HepG2 (cell line): Measurements from ENCODE around the gene AGTRAP. TPM values are rescaled to one million over a fixed set of nuclear protein-coding genes. Genes with fewer than 3 reads are reported as not detected.

Experiments used
- ATAC-seq: fragments of 200-7000 bp; cut with Tn5 transposase; 3 replicates; pipeline ENCODE4 v1.9.1; 2020; ENCODE audit warnings: mild to moderate bottlenecking, moderate library complexity
- BruUV-seq: library from RNA; stranded (reverse); fragments of 400-500 nt; replicated peaks from 2 replicates; lab custom pipeline; 2021; lab: Mats Ljungman, UMichigan
- CTCF ChIA-PET: fragments of 300-600 bp; formaldehyde crosslinking; extraction: SDS; loops from one replicate; lab custom pipeline; 2021; ENCODE audit warnings: low total read pairs, inconsistent platforms, low intra/inter-chr PET ratio; lab: Yijun Ruan, JAX
- POLR2A ChIA-PET: fragments of 350-600 bp; sonication (Branson Sonifier 250); formaldehyde crosslinking; loops from one replicate; lab custom pipeline; 2020; ENCODE audit warnings: antibody characterized with exemption, inconsistent platforms; lab: Yijun Ruan, JAX
- DNase-seq: peaks from one replicate; pipeline ENCODE4 v3.0.0-alpha.2; 2015; ENCODE audit warnings: low spot score
- FAIRE-seq: peaks from 3 replicates; lab custom pipeline; 2011; peaks lifted over from hg19 to GRCh38; lab: Jason Lieb, UNC
- H2AFZ ChIP-seq: one replicate; pipeline ENCODE4 v1.6.1; 2011; ENCODE audit warnings: low read length, inconsistent platforms
- H3K27ac ChIP-seq: fragments of 300-600 bp; 3 replicates; pipeline ENCODE4 v1.8.0; 2011; ENCODE audit warnings: mixed run types, mild to moderate bottlenecking, mixed read lengths, low read length, inconsistent platforms; ENCODE audit not compliant: insufficient read depth; ENCODE audit errors: extremely low read length
- H3K27me3 ChIP-seq, 2 experiments: fragments of 200-600 bp in 1 of 2; 2 replicates in 1 of 2; 3 replicates in 1 of 2; pipeline versions ENCODE4 v1.6.0 to v1.8.0; 2011; ENCODE audit warnings: low read length in 2 of 2, mild to moderate bottlenecking in 2 of 2, moderate library complexity in 2 of 2, inconsistent platforms in 1 of 2; ENCODE audit not compliant: insufficient read depth in 2 of 2, control insufficient read depth in 1 of 2
- H3K36me3 ChIP-seq, 2 experiments: fragments of 200-600 bp in 1 of 2; replicated peaks in 1 of 2; 2 replicates in 1 of 2; 3 replicates in 1 of 2; pipeline versions ENCODE4 v1.5.1 to v1.8.0; 2011; ENCODE audit warnings: low read length in 2 of 2, inconsistent platforms in 1 of 2; ENCODE audit not compliant: insufficient read depth in 2 of 2, control insufficient read depth in 1 of 2
- H3K4me1 ChIP-seq: 2 replicates; pipeline ENCODE4 v1.5.1; 2012; ENCODE audit warnings: low read length, inconsistent platforms; ENCODE audit not compliant: insufficient read depth
- H3K4me2 ChIP-seq: 2 replicates; pipeline ENCODE4 v1.6.0; 2011; ENCODE audit warnings: low read depth, low read length, inconsistent platforms
- H3K4me3 ChIP-seq, 3 experiments: fragments of 200-600 bp in 1 of 3; sonication (generic), shearing (Covaris generic) in 1 of 3; replicated peaks in 1 of 3; 2 replicates each; pipeline ENCODE4 v1.5.1; 2011 to 2016; ENCODE audit warnings: low read length in 3 of 3, inconsistent platforms in 2 of 3, low read depth in 2 of 3, mild to moderate bottlenecking in 2 of 3, control low read depth in 1 of 3, mixed read lengths in 1 of 3; ENCODE audit not compliant: insufficient read depth in 1 of 3
- H3K79me2 ChIP-seq: one replicate; pipeline ENCODE4 v1.6.1; 2011; ENCODE audit warnings: low read length, inconsistent platforms; ENCODE audit not compliant: insufficient read depth
- H3K9ac ChIP-seq: 2 replicates; pipeline ENCODE4 v1.6.0; 2011; ENCODE audit warnings: mild to moderate bottlenecking, low read depth, low read length, inconsistent platforms; ENCODE audit not compliant: insufficient read depth
- H3K9me3 ChIP-seq: 2 replicates; pipeline ENCODE4 v1.5.1; 2012; ENCODE audit warnings: mild to moderate bottlenecking, low read length
- H4K20me1 ChIP-seq: 2 replicates; pipeline ENCODE4 v1.6.0; 2011; ENCODE audit warnings: inconsistent platforms, mild to moderate bottlenecking, low read length, moderate library complexity; ENCODE audit not compliant: insufficient read depth
- CC2D1A ChIP-seq: sonication (generic); formaldehyde crosslinking; IDR thresholded peaks from 2 replicates; pipeline ENCODE4 v1.8.1; 2023; ENCODE audit warnings: mild to moderate bottlenecking, missing genetic modification reagents
- CREBL2 ChIP-seq: sonication (generic); formaldehyde crosslinking; IDR thresholded peaks from 2 replicates; pipeline ENCODE4 v1.8.1; 2023; ENCODE audit warnings: missing genetic modification reagents, mild to moderate bottlenecking, borderline replicate concordance
- FUBP1 ChIP-seq: sonication (generic); formaldehyde crosslinking; IDR thresholded peaks from 2 replicates; pipeline ENCODE4 v1.5.1; 2020; ENCODE audit warnings: missing genetic modification reagents, mild to moderate bottlenecking, borderline replicate concordance
- GABPB1 ChIP-seq: IDR thresholded peaks from 2 replicates; pipeline ENCODE4 v1.6.1; 2016; ENCODE audit warnings: mild to moderate bottlenecking, missing genetic modification reagents, moderate library complexity, missing compliant biosample characterization
- GMEB2 ChIP-seq: IDR thresholded peaks from 2 replicates; pipeline ENCODE4 v1.6.1; 2016; ENCODE audit warnings: missing biosample characterization, missing genetic modification reagents, low read depth
- KLF16 ChIP-seq, 2 experiments: sonication (generic) in 1 of 2; formaldehyde crosslinking in 1 of 2; IDR thresholded peaks; 2 replicates each; pipeline versions ENCODE4 v1.6.1 to v1.8.0; 2016 to 2023; ENCODE audit warnings: missing genetic modification reagents in 2 of 2, missing compliant biosample characterization in 1 of 2
- SALL1 ChIP-seq: sonication (generic); formaldehyde crosslinking; IDR thresholded peaks from 2 replicates; pipeline ENCODE4 v1.8.0; 2022; ENCODE audit warnings: mild to moderate bottlenecking, missing genetic modification reagents
- SSRP1 ChIP-seq: IDR thresholded peaks from 2 replicates; pipeline ENCODE4 v1.6.1; 2016; ENCODE audit warnings: control low read depth
- STAT5B ChIP-seq: sonication (generic); formaldehyde crosslinking; IDR thresholded peaks from 2 replicates; pipeline ENCODE4 v1.4.0; 2020; ENCODE audit warnings: missing genetic modification reagents
- ZMYM4 ChIP-seq: sonication (generic); formaldehyde crosslinking; IDR thresholded peaks from 2 replicates; pipeline ENCODE4 v1.8.1; 2023; ENCODE audit warnings: mild to moderate bottlenecking, missing genetic modification reagents
- ZNF264 ChIP-seq: sonication (generic); formaldehyde crosslinking; IDR thresholded peaks from 2 replicates; pipeline ENCODE4 v1.4.0; 2020; ENCODE audit warnings: missing genetic modification reagents
- ZNF484 ChIP-seq: sonication (generic); formaldehyde crosslinking; IDR thresholded peaks from 2 replicates; pipeline ENCODE4 v1.5.1; 2020; ENCODE audit warnings: mild to moderate bottlenecking, low read depth, missing genetic modification reagents, borderline replicate concordance
- ZNF609 ChIP-seq: sonication (generic); formaldehyde crosslinking; IDR thresholded peaks from 2 replicates; pipeline ENCODE4 v1.4.0; 2020; ENCODE audit warnings: mild to moderate bottlenecking, missing genetic modification reagents, borderline replicate concordance
- ZNF792 ChIP-seq: IDR thresholded peaks from 2 replicates; pipeline ENCODE4 v1.6.1; 2016
- ZZZ3 ChIP-seq: sonication (generic); formaldehyde crosslinking; IDR thresholded peaks from 2 replicates; pipeline ENCODE4 v1.4.0; 2020; ENCODE audit warnings: missing genetic modification reagents, mild to moderate bottlenecking, borderline replicate concordance
- WGBS: methylation state at CpG from one replicate; pipeline ENCODE4 v1.1.6; 2017; ENCODE audit warnings: low lambda C conversion rate; 5-methylcytosine and 5-hydroxymethylcytosine counted together
- in situ Hi-C: cut with HindIII; loops from 2 replicates; pipeline ENCODE4 v1.10.0; 2017; ENCODE audit warnings: low pct_unique_long_range_greater_than_20kb; ENCODE audit not compliant: extremely low pct_ligation_motif_present
- intact Hi-C: fragments of 100-400 bp; cut with micrococcal nuclease; formaldehyde crosslinking; loops from one replicate; pipeline ENCODE4 v1.10.0; 2022; ENCODE audit not compliant: unreplicated experiment
- polyA plus RNA-seq, 8 experiments: library from polyadenylated mRNA; depleted of rRNA in 3 of 8; stranded (reverse) in 7 of 8; unstranded in 1 of 8; fragments of >200 nt; fragmentation: Illumina TruSeq in 4 of 8; extraction: Trizol in 4 of 8; gene quantifications; 2 replicates each; pipeline versions ENCODE4 v1.2.1 to v1.2.3, GENCODE V29; 2011 to 2016; ENCODE audit warnings: low read depth in 4 of 8, missing spikeins in 1 of 8, mixed read lengths in 1 of 8; ENCODE audit not compliant: insufficient read depth in 1 of 8
- total RNA-seq, 5 experiments: library from RNA; depleted of rRNA; stranded (reverse); fragments of >200 nt; fragmentation: Illumina TruSeq; extraction: Trizol; gene quantifications; 2 replicates each; pipeline ENCODE4 v1.2.3, GENCODE V29; 2016; ENCODE audit warnings: low read depth in 1 of 5

Gene AGTRAP
- total and polyA plus RNA-seq, 2 of the 13 experiments (the other 11 are each of a cell fraction or from before 2014, with no cell fraction given), result 28.3 to 32.0 TPM

GRCh38 chr1:11784993-11785769 is 49.2 kb downstream of the AGTRAP start:
- Histone ChIP-seq H3K27ac (no peak overlapping the region), H3K4me3 (peak overlapping the region in 2 of 3 experiments; percentile 29 to 63; a peak in 4 of 6 replicates), H3K79me2 (no peaks in the 10 kb centered on the region), H3K27me3 (peaks cover 1 to 8% of the 10 kb centered on the region in 2 experiments; a peak in 3 of 5 replicates), H3K4me2 (peak overlapping the region; percentile 68), H3K36me3 (no peaks in the 10 kb centered on the region), H3K9ac (no peak overlapping the region), H4K20me1 (no peaks in the 10 kb centered on the region), H3K4me1 (peaks cover 40% of the 10 kb centered on the region), H3K9me3 (no peaks in the 10 kb centered on the region), H2AFZ (no peak overlapping the region)
- intact Hi-C loops (loop anchor here (1.0 kb wide), 1 partner anchor 18 kb away; no protein-coding TSS in a partner anchor), in situ Hi-C loops (no loop called here)
- no TSS peak for BruUV-seq
- CTCF ChIA-PET, result interaction anchor here (0.6 to 1.5 kb wide), 2 partner anchors 23 to 801 kb away, joined by 3 to 4 read pairs; partner anchors contain the start of gene C1orf167
- no peak for FAIRE-seq
- WGBS, result 0% methylated on average over 6 of the region's 30 CpGs
- peak; percentile 95 for ATAC-seq
- POLR2A ChIA-PET, result interaction anchor here (0.6 to 1.5 kb wide), 5 partner anchors 9 to 124 kb away, joined by 3 to 5 read pairs (median 3); partner anchors contain the start of genes CLCN6 and MTHFR
- DNase-seq, result peak; percentile 64
- no peak for TF ChIP-seq KLF16 (CRISPR knock-in tag; IDR thresholded peaks at IDR 0.05)
- no peak for TF ChIP-seq ZNF264 (CRISPR knock-in tag)
- TF ChIP-seq SALL1, result peak; percentile 58; the same call in 1 of the 2 replicates
- no peak for TF ChIP-seq STAT5B
- no peak for TF ChIP-seq ZZZ3 (CRISPR knock-in tag)
- TF ChIP-seq GMEB2 (CRISPR knock-in tag), result no peak
- TF ChIP-seq ZNF609 (CRISPR knock-in tag), result no peak
- TF ChIP-seq CC2D1A (CRISPR knock-in tag), result no peak
- peak; percentile 76 for TF ChIP-seq GABPB1 (CRISPR knock-in tag)
- TF ChIP-seq ZNF792 (CRISPR knock-in tag), result no peak
- no peak for TF ChIP-seq SSRP1 (CRISPR knock-in tag)
- TF ChIP-seq ZNF484 (CRISPR knock-in tag), result no peak
- no peak for TF ChIP-seq FUBP1 (CRISPR knock-in tag)
- no peak; the same call in 1 of the 2 replicates for TF ChIP-seq CREBL2 (CRISPR knock-in tag)
- TF ChIP-seq ZMYM4, result 0 out of 2 replicates have a peak, but pooled peaks have one; percentile 48
